K562 (cell line): ENCODE measurements around the gene HSPB7.

ENCODE experiments used
- HMG20A ChIP-seq: fragments of 450-650 bp; formaldehyde crosslinking; conservative IDR thresholded peaks from 2 replicates; pipeline ENCODE4 v1.4.0; 2020; ENCODE audit warnings: mild to moderate bottlenecking, mixed read lengths
- LARP7 ChIP-seq: fragments of 450-650 bp; IDR thresholded peaks from 2 replicates; pipeline ENCODE4 v1.6.1; 2016
- NFYB ChIP-seq: IDR thresholded peaks from 2 replicates; pipeline ENCODE4 v1.6.1; 2011; ENCODE audit warnings: mild to moderate bottlenecking, moderate library complexity; ENCODE audit not compliant: insufficient read length; ENCODE audit errors: extremely low read depth
- POLR2AphosphoS5 ChIP-seq: IDR thresholded peaks from 2 replicates; pipeline ENCODE4 v1.6.1; 2011; ENCODE audit warnings: mild to moderate bottlenecking, low read depth, low read length, moderate library complexity; ENCODE audit not compliant: control insufficient read depth, insufficient read depth
- ZFP1 ChIP-seq: fragments of 450-650 bp; formaldehyde crosslinking; IDR thresholded peaks from 2 replicates; pipeline ENCODE4 v1.4.0; 2020; ENCODE audit warnings: mild to moderate bottlenecking, mixed read lengths
- TF ChIP-seq, protein P1 (sequence below): sonication (generic); formaldehyde crosslinking; IDR thresholded peaks from 2 replicates; pipeline ENCODE4 v1.5.0; 2020; ENCODE audit warnings: missing genetic modification reagents

DNA sequence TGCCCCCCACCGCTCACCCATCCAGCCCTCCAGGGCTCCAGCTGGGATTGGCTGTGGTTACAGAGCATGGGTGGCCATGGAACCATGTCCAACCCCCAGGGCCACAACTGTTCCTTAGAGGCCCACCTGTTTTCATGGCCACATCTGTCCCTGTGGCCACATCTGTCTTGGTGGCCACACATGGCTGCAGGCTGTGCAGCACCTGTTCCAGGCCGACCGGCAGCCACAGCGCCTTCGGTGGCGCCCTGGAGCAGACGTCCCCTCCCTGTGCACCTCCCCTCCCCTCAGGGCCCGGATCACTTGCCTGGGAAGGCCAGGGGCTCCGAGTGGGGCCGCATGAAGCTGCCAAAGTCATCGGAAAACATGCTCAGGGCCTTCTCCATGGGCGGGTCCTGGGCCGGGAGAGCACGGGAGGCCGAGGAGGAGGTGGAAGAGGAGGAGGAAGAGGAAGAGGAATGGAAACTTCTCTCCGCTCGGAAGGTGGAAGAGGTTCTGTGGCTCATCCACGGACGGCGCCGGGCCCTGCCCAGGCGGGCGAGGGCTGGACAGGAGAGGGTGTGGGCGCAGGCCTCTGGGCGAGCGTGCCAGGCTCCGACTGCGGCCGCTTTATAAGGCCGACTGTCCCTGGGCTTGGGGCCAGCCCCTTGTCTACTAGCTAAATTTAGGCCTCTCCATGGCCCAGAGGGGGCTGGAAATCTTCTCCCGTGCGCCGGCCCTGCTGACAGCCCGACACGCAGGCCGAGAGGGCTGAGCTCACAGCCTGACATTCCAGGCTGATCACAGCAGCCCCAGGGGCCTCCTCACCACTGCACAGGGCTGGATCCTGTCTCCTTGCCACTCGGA lies at the start of gene HSPB7:
- TF ChIP-seq ZFP1 (CRISPR knock-in tag) (no peak), HMG20A (CRISPR knock-in tag) (no peak), POLR2AphosphoS5 (no peak), LARP7 (no peak), NFYB (no peak)
- TF ChIP-seq, protein P1, sequence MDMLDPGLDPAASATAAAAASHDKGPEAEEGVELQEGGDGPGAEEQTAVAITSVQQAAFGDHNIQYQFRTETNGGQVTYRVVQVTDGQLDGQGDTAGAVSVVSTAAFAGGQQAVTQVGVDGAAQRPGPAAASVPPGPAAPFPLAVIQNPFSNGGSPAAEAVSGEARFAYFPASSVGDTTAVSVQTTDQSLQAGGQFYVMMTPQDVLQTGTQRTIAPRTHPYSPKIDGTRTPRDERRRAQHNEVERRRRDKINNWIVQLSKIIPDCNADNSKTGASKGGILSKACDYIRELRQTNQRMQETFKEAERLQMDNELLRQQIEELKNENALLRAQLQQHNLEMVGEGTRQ (CRISPR knock-in tag): no peak; the same call in 1 of the 2 replicates
